Mucosa of stomach (tissue), 1 donor: ENCODE results near the gene ZYG11B.
"Not testable (repeated sequence)": the region's sequence is repeated elsewhere in the genome, so short reads cannot be mapped to it uniquely, and the experiment has no call there.

Source experiments
- H3K27me3 ChIP-seq: one replicate; pipeline ENCODE4 v1.7.0; 2013; ENCODE audit warnings: mild to moderate bottlenecking, low read length; ENCODE audit not compliant: control insufficient read depth, insufficient read depth
- H3K36me3 ChIP-seq: one replicate; pipeline ENCODE4 v1.7.0; 2013; ENCODE audit warnings: low read length; ENCODE audit not compliant: control insufficient read depth, insufficient read depth
- H3K4me1 ChIP-seq: one replicate; pipeline ENCODE4 v1.7.0; 2013; ENCODE audit warnings: mild to moderate bottlenecking, low read length; ENCODE audit not compliant: control insufficient read depth, insufficient read depth
- H3K4me3 ChIP-seq: one replicate; pipeline ENCODE4 v1.7.0; 2013; ENCODE audit warnings: low read length
- H3K9ac ChIP-seq: one replicate; pipeline ENCODE4 v1.7.0; 2013; ENCODE audit warnings: mild to moderate bottlenecking, low read length, moderate library complexity
- H3K9me3 ChIP-seq: one replicate; pipeline ENCODE4 v1.7.0; 2013; ENCODE audit warnings: mild to moderate bottlenecking, low read length, moderate library complexity; ENCODE audit not compliant: control insufficient read depth
- donor health status: Pancreatic carcinoma.

The ZYG11B gene

GRCh38 chr1:52842643-52843310, 116.5 kb downstream of the ZYG11B start, which contains the start of gene ZYG11A:
ZYG11A (plus strand) TSS chr1:52842760; CDS start chr1:52842884, 124 bp downstream.
- H3K27me3 ChIP-seq: peaks cover 24% of the 10 kb centered on the region

DNA sequence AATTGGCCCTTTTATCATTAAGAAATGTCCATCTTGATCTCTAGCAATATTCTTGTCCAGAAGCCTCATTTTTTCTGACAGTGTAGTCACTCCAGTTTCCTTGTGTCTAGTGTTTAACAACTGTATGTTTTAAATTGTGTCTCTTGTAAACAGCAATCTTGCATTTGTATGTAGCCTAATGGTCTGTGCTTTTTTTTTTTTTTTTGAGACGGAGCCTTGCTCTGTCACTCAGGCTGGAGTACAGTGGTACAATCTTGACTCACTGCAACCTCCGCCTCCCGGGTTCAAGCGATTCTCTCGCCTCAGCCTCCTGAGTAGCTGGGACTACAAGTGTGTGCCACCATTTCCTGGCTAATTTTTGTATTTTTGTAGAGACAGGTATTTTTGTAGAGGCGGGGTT, 118.9 kb downstream of the ZYG11B start:
- H3K9ac ChIP-seq, H3K36me3 ChIP-seq, H3K9me3 ChIP-seq, H3K4me1 ChIP-seq, H3K4me3 ChIP-seq: not testable (repeated sequence)
- H3K27me3 ChIP-seq: peaks cover 24% of the 10 kb centered on the region

More at GRCh38 chr1:52842643-52843310, 116.5 kb downstream of the ZYG11B start, which contains the start of gene ZYG11A:
- no peak within 1 kb of the TSS for H3K9ac ChIP-seq
- no peaks in the 10 kb centered on the region for H3K36me3 ChIP-seq
- peaks cover 9% of the 10 kb centered on the region for H3K4me1 ChIP-seq
- H3K9me3 ChIP-seq: no peaks in the 10 kb centered on the region
- no peak within 1 kb of the TSS for H3K4me3 ChIP-seq

GRCh38 chr1:52848423-52848822, 122.2 kb downstream of the ZYG11B start:
- Histone ChIP-seq H3K9ac (no peak overlapping the region), H3K4me3 (no peak overlapping the region), H3K27me3 (peaks cover 13% of the 10 kb centered on the region), H3K9me3 (no peaks in the 10 kb centered on the region), H3K4me1 (peaks cover under 1% of the 10 kb centered on the region), H3K36me3 (no peaks in the 10 kb centered on the region)

DNA sequence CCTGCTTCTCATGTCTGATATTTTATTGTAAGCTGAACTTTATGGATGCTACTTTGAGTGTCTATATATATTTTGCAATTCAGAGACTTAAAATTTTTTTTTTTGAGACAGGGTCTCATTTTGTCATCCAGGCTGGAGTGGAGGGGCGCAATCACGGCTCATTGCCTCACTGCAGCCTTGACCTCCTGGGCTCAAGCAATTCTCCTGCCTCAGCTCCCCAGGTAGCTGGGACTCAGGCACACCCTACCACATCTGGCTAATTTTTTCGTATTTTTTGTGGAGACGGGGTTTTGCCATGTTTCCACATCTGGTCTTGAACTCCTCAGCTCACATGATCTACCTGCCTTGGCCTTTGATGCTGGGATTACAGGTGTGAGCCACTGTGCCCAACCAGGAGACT, 124.7 kb downstream of the ZYG11B start:
- no peaks in the 10 kb centered on the region for H3K4me1 ChIP-seq
- H3K9ac ChIP-seq: no peak overlapping the region
- no peaks in the 10 kb centered on the region for H3K27me3 ChIP-seq
- no peaks in the 10 kb centered on the region for H3K36me3 ChIP-seq
- no peak overlapping the region for H3K4me3 ChIP-seq
- H3K9me3 ChIP-seq: no peaks in the 10 kb centered on the region

- Histone ChIP-seq H3K36me3 (no peaks in the 10 kb centered on the region), H3K9me3 (no peaks in the 10 kb centered on the region), H3K4me3 (no peak overlapping the region), H3K4me1 (no peaks in the 10 kb centered on the region), H3K27me3 (no peaks in the 10 kb centered on the region), H3K9ac (no peak overlapping the region)
These were observed 126.6 kb downstream of the ZYG11B start for GRCh38 chr1:52852854-52853253.

GRCh38 chr1:52855584-52855983, 129.3 kb downstream of the ZYG11B start:
- no peaks in the 10 kb centered on the region for H3K4me1 ChIP-seq
- no peaks in the 10 kb centered on the region for H3K36me3 ChIP-seq
- H3K27me3 ChIP-seq: no peaks in the 10 kb centered on the region
- H3K9ac ChIP-seq: no peak overlapping the region
- no peaks in the 10 kb centered on the region for H3K9me3 ChIP-seq
- no peak overlapping the region for H3K4me3 ChIP-seq

DNA sequence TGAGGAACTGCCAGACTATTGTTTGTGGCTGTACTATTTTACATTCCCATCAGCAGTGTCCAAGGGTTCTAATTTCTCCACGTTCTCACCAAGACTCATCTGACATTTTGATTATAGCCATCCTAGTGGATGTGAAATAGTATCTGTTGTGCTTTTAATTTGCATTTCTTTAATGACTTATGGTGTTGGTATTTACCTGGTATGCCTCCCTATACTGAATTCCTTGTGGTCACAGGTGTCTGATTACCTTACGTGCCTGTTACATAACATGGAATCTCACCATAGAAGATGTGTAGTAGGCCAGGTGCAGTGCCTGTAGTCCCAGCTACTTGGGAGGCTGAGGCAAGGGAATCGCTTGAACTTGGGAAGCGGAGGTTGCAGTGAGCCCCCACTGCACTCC, 129.8 kb downstream of the ZYG11B start:
- no peaks in the 10 kb centered on the region for H3K9me3 ChIP-seq
- H3K9ac ChIP-seq: no peak overlapping the region
- no peaks in the 10 kb centered on the region for H3K27me3 ChIP-seq
- H3K4me3 ChIP-seq: no peak overlapping the region
- no peaks in the 10 kb centered on the region for H3K4me1 ChIP-seq
- H3K36me3 ChIP-seq: no peaks in the 10 kb centered on the region

DNA sequence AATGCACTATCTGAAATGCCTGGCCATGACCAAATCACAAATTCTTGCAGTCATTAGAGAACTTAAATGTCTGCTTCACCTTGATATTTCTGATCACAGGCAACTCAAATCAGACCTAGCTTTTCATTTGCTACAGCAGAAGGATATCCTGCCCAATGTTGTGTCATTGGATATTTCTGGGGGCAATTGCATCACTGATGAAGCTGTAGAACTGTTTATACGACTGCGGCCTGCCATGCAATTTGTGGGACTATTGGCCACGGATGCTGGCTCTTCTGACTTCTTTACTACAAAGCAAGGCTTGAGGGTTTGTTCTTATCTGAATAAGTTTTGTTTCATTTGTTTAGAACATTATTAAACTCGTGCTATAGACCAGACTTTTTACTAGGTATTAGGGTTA, 131.2 kb downstream of the ZYG11B start:
- no peaks in the 10 kb centered on the region for H3K27me3 ChIP-seq
- H3K36me3 ChIP-seq: no peaks in the 10 kb centered on the region
- H3K9me3 ChIP-seq: no peaks in the 10 kb centered on the region
- no peak overlapping the region for H3K4me3 ChIP-seq
- H3K9ac ChIP-seq: no peak overlapping the region
- H3K4me1 ChIP-seq: no peaks in the 10 kb centered on the region

DNA sequence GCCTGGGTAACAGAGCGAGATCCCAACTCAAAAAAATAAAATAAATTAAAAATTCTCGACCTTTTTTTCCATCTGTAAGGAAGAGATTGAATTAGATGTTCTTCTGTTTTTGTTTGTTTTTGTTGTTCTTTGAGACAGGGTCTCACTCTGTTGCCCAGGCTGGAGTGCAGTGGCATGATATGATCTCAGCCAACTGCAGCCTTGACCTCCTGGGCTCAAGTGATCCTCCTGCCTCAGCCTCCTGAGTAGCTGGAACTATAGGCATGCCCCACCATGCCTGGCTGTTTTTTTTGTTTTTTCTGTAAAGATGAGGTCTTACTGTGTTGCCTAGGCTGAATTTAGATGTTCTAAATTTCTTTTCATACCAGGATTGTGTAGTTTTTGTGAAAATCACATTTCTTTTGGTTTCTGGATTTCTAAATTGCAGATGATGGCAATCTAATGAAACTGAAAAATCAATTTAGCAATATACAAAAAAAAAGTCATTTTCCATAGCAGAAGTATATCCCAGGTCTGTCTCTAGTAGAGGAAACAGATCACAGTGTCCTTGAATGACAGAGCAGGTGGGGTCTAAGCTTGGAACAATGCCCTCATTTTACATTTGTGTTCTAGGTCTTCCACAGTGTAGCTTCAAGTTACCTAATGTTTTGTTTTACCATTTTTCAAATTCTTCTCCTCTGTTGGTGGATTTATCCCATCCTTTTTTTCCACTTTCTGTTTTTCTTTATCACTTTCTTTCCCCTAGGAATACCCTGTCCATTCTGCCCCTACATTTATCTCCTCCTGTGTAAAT, 136.6 kb downstream of the ZYG11B start:
- Histone ChIP-seq H3K9ac (no peak overlapping the region), H3K27me3 (no peaks in the 10 kb centered on the region), H3K9me3 (no peaks in the 10 kb centered on the region), H3K4me3 (no peak overlapping the region), H3K36me3 (no peaks in the 10 kb centered on the region), H3K4me1 (peaks cover 9% of the 10 kb centered on the region)

DNA sequence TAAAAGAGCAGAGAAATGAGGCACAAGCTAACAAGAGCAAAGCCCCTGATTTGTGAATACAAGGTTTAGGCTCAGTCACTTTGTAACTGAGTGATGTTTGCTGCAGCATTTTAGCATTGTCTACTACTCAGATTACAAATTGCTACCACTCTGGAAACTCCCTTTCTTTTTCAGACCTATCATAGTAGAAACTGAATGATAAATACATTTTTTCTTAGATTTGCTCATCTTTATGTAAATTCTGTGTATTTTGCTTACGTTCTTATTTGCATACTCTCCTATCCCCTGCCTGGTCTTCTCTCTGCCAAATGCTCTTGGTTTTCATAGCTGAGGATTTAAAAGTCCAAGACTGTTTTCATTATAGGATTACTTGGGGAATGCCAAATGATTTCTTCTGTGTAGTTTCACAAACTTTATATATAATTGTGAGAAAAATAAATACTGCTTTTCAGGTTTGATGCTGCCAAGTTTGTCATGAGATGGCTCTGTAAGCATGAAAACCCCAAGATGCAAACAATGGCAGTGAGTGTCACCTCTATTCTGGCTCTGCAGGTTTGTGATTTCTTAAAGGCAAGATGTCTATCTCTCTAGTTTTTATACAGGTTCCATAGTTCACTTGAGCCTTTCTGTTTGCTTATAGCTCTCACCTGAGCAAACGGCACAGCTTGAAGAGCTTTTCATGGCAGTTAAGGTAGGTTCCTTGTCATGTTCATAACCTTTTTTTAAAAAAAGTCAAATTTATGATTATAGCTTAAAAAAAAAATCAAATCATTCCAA, 141.0 kb downstream of the ZYG11B start:
- no peak overlapping the region for H3K9ac ChIP-seq
- H3K4me1 ChIP-seq: peaks cover 12% of the 10 kb centered on the region
- no peak overlapping the region for H3K4me3 ChIP-seq
- H3K36me3 ChIP-seq: no peaks in the 10 kb centered on the region
- H3K9me3 ChIP-seq: no peaks in the 10 kb centered on the region
- no peaks in the 10 kb centered on the region for H3K27me3 ChIP-seq

GRCh38 chr1:52869727-52870126, 143.5 kb downstream of the ZYG11B start:
- peaks cover 12% of the 10 kb centered on the region for H3K4me1 ChIP-seq
- not testable (repeated sequence) for H3K9ac ChIP-seq, H3K4me3 ChIP-seq, H3K27me3 ChIP-seq, H3K9me3 ChIP-seq, H3K36me3 ChIP-seq

DNA sequence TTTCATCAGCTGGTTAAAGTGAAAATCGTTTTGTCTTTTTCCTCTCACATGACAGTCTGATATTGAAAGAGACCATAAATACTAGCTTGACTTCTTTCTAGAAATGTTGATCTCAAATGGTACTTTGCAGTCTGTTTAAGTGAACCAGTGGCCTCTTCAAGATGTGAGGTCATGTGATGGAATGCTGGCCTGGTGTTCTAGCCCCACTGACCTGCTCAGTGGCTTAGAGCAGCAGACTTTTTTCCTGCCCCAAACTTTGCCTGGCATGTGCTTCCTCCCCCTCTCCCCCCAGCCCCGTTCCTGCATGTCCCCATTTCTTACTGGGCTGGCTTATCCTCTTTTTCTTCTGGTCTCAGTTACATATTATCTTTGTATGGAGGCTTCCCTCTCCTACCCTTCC, 150.6 kb downstream of the ZYG11B start:
- Histone ChIP-seq H3K4me3 (no peak overlapping the region), H3K9me3 (no peaks in the 10 kb centered on the region), H3K9ac (no peak overlapping the region), H3K36me3 (no peaks in the 10 kb centered on the region), H3K4me1 (no peaks in the 10 kb centered on the region), H3K27me3 (no peaks in the 10 kb centered on the region)
